ENCODE data around the gene RBM45. TPM values are rescaled to one million over a fixed set of nuclear protein-coding genes. Genes with fewer than 3 reads are reported as not detected.

Gene RBM45
- polyA plus RNA-seq, 1 donor from 2014 or later = 30.3 TPM

DNA sequence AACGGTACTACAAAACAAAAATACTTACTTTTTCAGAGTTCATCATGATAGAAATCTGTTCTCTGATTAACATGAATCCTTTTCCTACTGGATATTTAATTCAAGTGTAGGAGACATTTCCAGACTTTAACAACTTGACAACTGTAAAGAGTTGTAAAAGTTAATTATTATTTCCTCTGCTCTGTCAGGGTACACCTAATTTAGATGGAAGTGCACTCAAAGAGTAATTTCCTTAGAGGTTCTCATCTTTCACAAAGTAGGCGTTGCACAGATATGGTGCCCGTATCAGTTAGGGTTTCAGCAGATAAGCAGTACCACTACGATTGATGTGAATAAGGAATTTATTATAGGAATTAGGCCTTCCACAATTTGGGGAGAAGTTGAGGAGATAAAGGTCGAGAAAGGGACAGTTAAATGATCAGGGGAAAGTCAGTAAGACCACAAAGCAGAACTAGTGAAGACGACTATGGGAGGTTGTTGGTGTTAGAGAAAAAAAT lies 23.4 kb upstream of the RBM45 start:
- Histone ChIP-seq H3K9me3 (ENCODE audit: low read length) (no peaks in the 10 kb centered on the region), H3K4me3 (ENCODE audit: low read length) (no peak overlapping the region), H4K20me1 (ENCODE audit: insufficient read depth) (no peaks in the 10 kb centered on the region), H3K27ac (ENCODE audit: low read length) (no peak overlapping the region), H3K9ac (ENCODE audit: low read length) (no peak overlapping the region), H3F3A (ENCODE audit: insufficient read depth, low read length, poor library complexity, severe bottlenecking) (no peaks in the 10 kb centered on the region), H3K79me2 (replicated peaks; ENCODE audit: insufficient read depth, low read length) (no peaks in the 10 kb centered on the region), H3K27me3 (ENCODE audit: insufficient read depth, low read depth, low read length) (no peaks in the 10 kb centered on the region), H3K9me2 (ENCODE audit: insufficient read depth, low read length) (no peaks in the 10 kb centered on the region), H3K4me2 (ENCODE audit: low read length) (no peak overlapping the region), H2AFZ (ENCODE audit: low read depth, low read length) (no peak overlapping the region), H3K36me3 (ENCODE audit: insufficient read depth, low read length) (no peaks in the 10 kb centered on the region)
- no peak for TF ChIP-seq RAD21 (conservative IDR thresholded peaks at IDR 0.05)
- no peak for TF ChIP-seq SMC3 (conservative IDR thresholded peaks at IDR 0.05; ENCODE audit: poor library complexity)
- no peak for TF ChIP-seq EP300 (conservative IDR thresholded peaks at IDR 0.05; ENCODE audit: poor library complexity, severe bottlenecking)

DNA sequence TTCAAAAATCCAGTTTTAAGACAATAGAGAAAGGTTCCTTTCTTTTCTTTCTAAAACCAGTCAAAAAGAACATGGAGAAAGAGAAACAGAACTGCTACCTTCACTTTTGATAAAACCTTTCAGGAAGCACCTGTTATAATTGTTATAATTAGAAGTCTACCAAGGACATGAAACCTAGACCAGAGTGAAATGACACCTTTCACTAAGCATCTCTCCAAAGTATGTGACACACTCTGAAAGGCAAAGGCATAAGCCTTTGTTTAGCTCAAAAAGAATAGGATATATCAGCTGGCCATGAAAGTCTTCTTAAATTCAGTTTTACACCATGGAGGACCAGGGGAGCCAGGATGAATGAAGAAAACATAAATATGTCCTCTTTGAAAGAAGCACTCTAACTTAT lies 18.8 kb upstream of the RBM45 start:
- Histone ChIP-seq H2AFZ (ENCODE audit: low read depth, low read length) (no peak overlapping the region), H3K9me2 (ENCODE audit: insufficient read depth, low read length) (no peaks in the 10 kb centered on the region), H3F3A (ENCODE audit: insufficient read depth, low read length, poor library complexity, severe bottlenecking) (no peaks in the 10 kb centered on the region), H3K9me3 (ENCODE audit: low read length) (no peaks in the 10 kb centered on the region), H3K4me3 (ENCODE audit: low read length) (no peak overlapping the region), H3K79me2 (replicated peaks; ENCODE audit: insufficient read depth, low read length) (no peaks in the 10 kb centered on the region), H3K27ac (ENCODE audit: low read length) (no peak overlapping the region), H3K9ac (ENCODE audit: low read length) (no peak overlapping the region), H3K27me3 (ENCODE audit: insufficient read depth, low read depth, low read length) (no peaks in the 10 kb centered on the region), H3K4me2 (ENCODE audit: low read length) (no peak overlapping the region), H4K20me1 (ENCODE audit: insufficient read depth) (no peaks in the 10 kb centered on the region), H3K36me3 (ENCODE audit: insufficient read depth, low read length) (no peaks in the 10 kb centered on the region)
- TF ChIP-seq, protein P1, sequence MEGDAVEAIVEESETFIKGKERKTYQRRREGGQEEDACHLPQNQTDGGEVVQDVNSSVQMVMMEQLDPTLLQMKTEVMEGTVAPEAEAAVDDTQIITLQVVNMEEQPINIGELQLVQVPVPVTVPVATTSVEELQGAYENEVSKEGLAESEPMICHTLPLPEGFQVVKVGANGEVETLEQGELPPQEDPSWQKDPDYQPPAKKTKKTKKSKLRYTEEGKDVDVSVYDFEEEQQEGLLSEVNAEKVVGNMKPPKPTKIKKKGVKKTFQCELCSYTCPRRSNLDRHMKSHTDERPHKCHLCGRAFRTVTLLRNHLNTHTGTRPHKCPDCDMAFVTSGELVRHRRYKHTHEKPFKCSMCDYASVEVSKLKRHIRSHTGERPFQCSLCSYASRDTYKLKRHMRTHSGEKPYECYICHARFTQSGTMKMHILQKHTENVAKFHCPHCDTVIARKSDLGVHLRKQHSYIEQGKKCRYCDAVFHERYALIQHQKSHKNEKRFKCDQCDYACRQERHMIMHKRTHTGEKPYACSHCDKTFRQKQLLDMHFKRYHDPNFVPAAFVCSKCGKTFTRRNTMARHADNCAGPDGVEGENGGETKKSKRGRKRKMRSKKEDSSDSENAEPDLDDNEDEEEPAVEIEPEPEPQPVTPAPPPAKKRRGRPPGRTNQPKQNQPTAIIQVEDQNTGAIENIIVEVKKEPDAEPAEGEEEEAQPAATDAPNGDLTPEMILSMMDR (IDR thresholded peaks at IDR 0.05; ENCODE audit: poor library complexity, severe bottlenecking) = no peak
- TF ChIP-seq TAF1 (IDR thresholded peaks at IDR 0.05; ENCODE audit: low read depth) (no peak), EZH2 (IDR thresholded peaks at IDR 0.05; ENCODE audit: borderline replicate concordance, insufficient read depth, low read length, poor library complexity, severe bottlenecking) (no peak), RAD21 (conservative IDR thresholded peaks at IDR 0.05) (no peak), MXI1 (conservative IDR thresholded peaks at IDR 0.05; ENCODE audit: poor library complexity, severe bottlenecking) (no peak), POLR2AphosphoS5 (IDR thresholded peaks at IDR 0.05) (no peak)
- TF ChIP-seq, protein P2, sequence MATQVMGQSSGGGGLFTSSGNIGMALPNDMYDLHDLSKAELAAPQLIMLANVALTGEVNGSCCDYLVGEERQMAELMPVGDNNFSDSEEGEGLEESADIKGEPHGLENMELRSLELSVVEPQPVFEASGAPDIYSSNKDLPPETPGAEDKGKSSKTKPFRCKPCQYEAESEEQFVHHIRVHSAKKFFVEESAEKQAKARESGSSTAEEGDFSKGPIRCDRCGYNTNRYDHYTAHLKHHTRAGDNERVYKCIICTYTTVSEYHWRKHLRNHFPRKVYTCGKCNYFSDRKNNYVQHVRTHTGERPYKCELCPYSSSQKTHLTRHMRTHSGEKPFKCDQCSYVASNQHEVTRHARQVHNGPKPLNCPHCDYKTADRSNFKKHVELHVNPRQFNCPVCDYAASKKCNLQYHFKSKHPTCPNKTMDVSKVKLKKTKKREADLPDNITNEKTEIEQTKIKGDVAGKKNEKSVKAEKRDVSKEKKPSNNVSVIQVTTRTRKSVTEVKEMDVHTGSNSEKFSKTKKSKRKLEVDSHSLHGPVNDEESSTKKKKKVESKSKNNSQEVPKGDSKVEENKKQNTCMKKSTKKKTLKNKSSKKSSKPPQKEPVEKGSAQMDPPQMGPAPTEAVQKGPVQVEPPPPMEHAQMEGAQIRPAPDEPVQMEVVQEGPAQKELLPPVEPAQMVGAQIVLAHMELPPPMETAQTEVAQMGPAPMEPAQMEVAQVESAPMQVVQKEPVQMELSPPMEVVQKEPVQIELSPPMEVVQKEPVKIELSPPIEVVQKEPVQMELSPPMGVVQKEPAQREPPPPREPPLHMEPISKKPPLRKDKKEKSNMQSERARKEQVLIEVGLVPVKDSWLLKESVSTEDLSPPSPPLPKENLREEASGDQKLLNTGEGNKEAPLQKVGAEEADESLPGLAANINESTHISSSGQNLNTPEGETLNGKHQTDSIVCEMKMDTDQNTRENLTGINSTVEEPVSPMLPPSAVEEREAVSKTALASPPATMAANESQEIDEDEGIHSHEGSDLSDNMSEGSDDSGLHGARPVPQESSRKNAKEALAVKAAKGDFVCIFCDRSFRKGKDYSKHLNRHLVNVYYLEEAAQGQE (IDR thresholded peaks at IDR 0.05; ENCODE audit: borderline replicate concordance) = no peak
